Stimulated activated CD4-positive, alpha-beta T cell treated with anti-CD3 and anti-CD28 coated beads, Interleukin-12 subunit alpha, Interleukin-12 subunit beta, amount 100 ng/mL, for 24 hours (primary cell): ENCODE measurements around the gene GALNT18.

Source experiments
- DNase-seq, 2 experiments: peaks; one replicate each; pipeline ENCODE4 v3.0.0-alpha.2; 2020; ENCODE audit warnings: low read depth in 2 of 2

GALNT18 gene

GRCh38 chr11:11500744-11501487 lies 120.9 kb downstream of the GALNT18 start:
- DNase-seq: no peak

GRCh38 chr11:11499300-11499699 lies 122.5 kb downstream of the GALNT18 start:
- no peak for DNase-seq

GRCh38 chr11:11498195-11498594 lies 123.6 kb downstream of the GALNT18 start:
- DNase-seq: no peak

GRCh38 chr11:11496879-11497278 lies 124.9 kb downstream of the GALNT18 start:
- DNase-seq: no peak

- no peak for DNase-seq
These were observed 127.5 kb downstream of the GALNT18 start for GRCh38 chr11:11494348-11494747.

- no peak for DNase-seq
These were observed 128.1 kb downstream of the GALNT18 start for GRCh38 chr11:11493698-11494097.

GRCh38 chr11:11491589-11491988 lies 130.2 kb downstream of the GALNT18 start:
- DNase-seq: no peak

- DNase-seq: no peak
These were observed 130.8 kb downstream of the GALNT18 start for GRCh38 chr11:11491014-11491413.

GRCh38 chr11:11486423-11486822 lies 135.4 kb downstream of the GALNT18 start:
- DNase-seq: no peak

- DNase-seq: no peak
These were observed 135.8 kb downstream of the GALNT18 start for GRCh38 chr11:11486002-11486401.

- no peak for DNase-seq
These were observed 138.2 kb downstream of the GALNT18 start for GRCh38 chr11:11483627-11484026.

- DNase-seq: no peak
These were observed 139.1 kb downstream of the GALNT18 start for GRCh38 chr11:11482730-11483129.

- DNase-seq: no peak
These were observed 140.4 kb downstream of the GALNT18 start for GRCh38 chr11:11481371-11481770.

GRCh38 chr11:11480971-11481370 lies 140.8 kb downstream of the GALNT18 start:
- DNase-seq: no peak

- no peak for DNase-seq
These were observed 143.1 kb downstream of the GALNT18 start for GRCh38 chr11:11478687-11479086.

- DNase-seq: no peak
These were observed 143.9 kb downstream of the GALNT18 start for GRCh38 chr11:11477695-11478420.

- no peak for DNase-seq
These were observed 144.7 kb downstream of the GALNT18 start for GRCh38 chr11:11476971-11477645.

- DNase-seq: no peak
These were observed 145.3 kb downstream of the GALNT18 start for GRCh38 chr11:11476499-11476898.

- DNase-seq: no peak
These were observed 149.7 kb downstream of the GALNT18 start for GRCh38 chr11:11472106-11472505.

- no peak for DNase-seq
These were observed 150.6 kb downstream of the GALNT18 start for GRCh38 chr11:11471201-11471600.

- DNase-seq: no peak
These were observed 152.9 kb downstream of the GALNT18 start for GRCh38 chr11:11468954-11469353.

- DNase-seq: no peak
These were observed 154.5 kb downstream of the GALNT18 start for GRCh38 chr11:11467312-11467711.

GRCh38 chr11:11464555-11464954 lies 157.2 kb downstream of the GALNT18 start:
- no peak for DNase-seq
